Renal cortex interstitium (tissue), 15 donors: ENCODE results near the gene PCDHGA10. TPM values are rescaled to one million over a fixed set of nuclear protein-coding genes. Genes with fewer than 3 reads are reported as not detected.
"Not testable (repeated sequence)": the region's sequence is repeated elsewhere in the genome, so short reads cannot be mapped to it uniquely, and the experiment has no call there.

Experiments
- DNase-seq, 11 donors: peaks; one replicate each; pipeline ENCODE4 v3.0.0-alpha.2; 2013; ENCODE audit warnings: low read depth in 9 of 11, low spot score in 4 of 11; ENCODE audit errors: extremely low read depth in 1 of 11
- long read RNA-seq, 16 experiments: transcript quantifications; one replicate each; lab custom pipeline, GENCODE V29; 2026
- polyA plus RNA-seq, 3 donors: library from polyadenylated mRNA; unstranded; fragments of 120-200 nt; gene quantifications; one replicate each; pipeline ENCODE4 v1.2.1, GENCODE V29; 2013; ENCODE audit not compliant: insufficient read length in 3 of 3

PCDHGA10 gene
- 1 to 10 TPM; 3.0 to 3.7 (median 3.3) TPM for polyA plus RNA-seq
- long read RNA-seq, donor 1, full-length matches to known transcripts = 2 of 2 reads
- long read RNA-seq, donor 1, partial matches to known transcripts = 0 of 2 reads
- long read RNA-seq, donor 1, other reads (novel, unspliced or antisense) = 0 of 2 reads
- long read RNA-seq, donor 2, full-length matches to known transcripts = 3 of 3 reads
- long read RNA-seq, donor 2, partial matches to known transcripts = 0 of 3 reads
- long read RNA-seq, donor 2, other reads (novel, unspliced or antisense) = 0 of 3 reads
- long read RNA-seq, donor 3, full-length matches to known transcripts = 6 of 6 reads
- long read RNA-seq, donor 3, partial matches to known transcripts = 0 of 6 reads
- long read RNA-seq, donor 3, other reads (novel, unspliced or antisense) = 0 of 6 reads
- long read RNA-seq, donor 4, full-length matches to known transcripts = 2 of 2 reads
- long read RNA-seq, donor 4, partial matches to known transcripts = 0 of 2 reads
- long read RNA-seq, donor 4, other reads (novel, unspliced or antisense) = 0 of 2 reads
- long read RNA-seq, donor 5 = 0 reads
- long read RNA-seq, donor 6, full-length matches to known transcripts = 2 of 2 reads
- long read RNA-seq, donor 6, partial matches to known transcripts = 0 of 2 reads
- long read RNA-seq, donor 6, other reads (novel, unspliced or antisense) = 0 of 2 reads
- long read RNA-seq, donor 7, full-length matches to known transcripts = 5 of 5 reads
- long read RNA-seq, donor 7, partial matches to known transcripts = 0 of 5 reads
- long read RNA-seq, donor 7, other reads (novel, unspliced or antisense) = 0 of 5 reads
- long read RNA-seq, donor 8 = 0 reads
- long read RNA-seq, donor 9, full-length matches to known transcripts = 3 of 3 reads
- long read RNA-seq, donor 9, partial matches to known transcripts = 0 of 3 reads
- long read RNA-seq, donor 9, other reads (novel, unspliced or antisense) = 0 of 3 reads
- long read RNA-seq, donor 10, full-length matches to known transcripts = 5 of 5 reads
- long read RNA-seq, donor 10, partial matches to known transcripts = 0 of 5 reads
- long read RNA-seq, donor 10, other reads (novel, unspliced or antisense) = 0 of 5 reads
- long read RNA-seq, donor 11, full-length matches to known transcripts = 1 of 1 reads
- long read RNA-seq, donor 11, partial matches to known transcripts = 0 of 1 reads
- long read RNA-seq, donor 11, other reads (novel, unspliced or antisense) = 0 of 1 reads
- long read RNA-seq, donor 12 = 0 reads
- long read RNA-seq, donor 13 = 0 reads
- long read RNA-seq, donor 14, full-length matches to known transcripts = 2 of 2 reads
- long read RNA-seq, donor 14, partial matches to known transcripts = 0 of 2 reads
- long read RNA-seq, donor 14, other reads (novel, unspliced or antisense) = 0 of 2 reads
- long read RNA-seq, donor 15, full-length matches to known transcripts = 1 of 1 reads
- long read RNA-seq, donor 15, partial matches to known transcripts = 0 of 1 reads
- long read RNA-seq, donor 15, other reads (novel, unspliced or antisense) = 0 of 1 reads
- long read RNA-seq, donor 16, full-length matches to known transcripts = 12 of 12 reads
- long read RNA-seq, donor 16, partial matches to known transcripts = 0 of 12 reads
- long read RNA-seq, donor 16, other reads (novel, unspliced or antisense) = 0 of 12 reads

GRCh38 chr5:141412854-141413539 lies at the start of gene PCDHGA10:
Gene PCDHGA10, plus strand, starts transcription at chr5:141412987. Its CDS starts 189 bp downstream, at chr5:141413176.
- no peak for DNase-seq

- DNase-seq = no peak
Measured at GRCh38 chr5:141363952-141364660, 48.7 kb upstream of the PCDHGA10 start, which contains the start of gene PCDHGA5. Gene PCDHGA5, plus strand, starts transcription at chr5:141364162. Its CDS starts 169 bp downstream, at chr5:141364331.

- no peak for DNase-seq
Measured at GRCh38 chr5:141366016-141366896, 46.5 kb upstream of the PCDHGA10 start.

- no peak for DNase-seq
Measured at GRCh38 chr5:141369994-141370848, 42.6 kb upstream of the PCDHGA10 start, which contains the start of gene PCDHGB3. Gene PCDHGB3, plus strand, starts transcription at chr5:141370242. Its CDS starts 153 bp downstream, at chr5:141370395.

- DNase-seq = no peak
Measured at GRCh38 chr5:141371572-141372475, 41.0 kb upstream of the PCDHGA10 start.

- DNase-seq = no peak
Measured at GRCh38 chr5:141373673-141374317, 39.0 kb upstream of the PCDHGA10 start, which contains the start of gene PCDHGA6. Gene PCDHGA6, plus strand, starts transcription at chr5:141373891. Its CDS starts 193 bp downstream, at chr5:141374084.

GRCh38 chr5:141374627-141375026 lies 38.2 kb upstream of the PCDHGA10 start:
- DNase-seq = no peak

GRCh38 chr5:141375444-141376155 lies 37.2 kb upstream of the PCDHGA10 start:
- not testable (repeated sequence) for DNase-seq

- no peak for DNase-seq
Measured at GRCh38 chr5:141382469-141383294, 30.1 kb upstream of the PCDHGA10 start, which contains the start of gene PCDHGA7. Gene PCDHGA7, plus strand, starts transcription at chr5:141382742. Its CDS starts 158 bp downstream, at chr5:141382900.

GRCh38 chr5:141383345-141383744 lies 29.4 kb upstream of the PCDHGA10 start:
- DNase-seq = no peak

GRCh38 chr5:141384471-141385267 lies 28.1 kb upstream of the PCDHGA10 start:
- DNase-seq = no peak
